ENCODE data around the gene B4GALT5. TPM values are rescaled to one million over a fixed set of nuclear protein-coding genes. Genes with fewer than 3 reads are reported as not detected.
A peak's percentile ranks its signal among the peaks of the same experiment; 100 is the strongest.

B4GALT5 gene
- total RNA-seq, 3 donors from 2014 or later, result 16.8 to 33.8 (median 22.1) TPM

DNA sequence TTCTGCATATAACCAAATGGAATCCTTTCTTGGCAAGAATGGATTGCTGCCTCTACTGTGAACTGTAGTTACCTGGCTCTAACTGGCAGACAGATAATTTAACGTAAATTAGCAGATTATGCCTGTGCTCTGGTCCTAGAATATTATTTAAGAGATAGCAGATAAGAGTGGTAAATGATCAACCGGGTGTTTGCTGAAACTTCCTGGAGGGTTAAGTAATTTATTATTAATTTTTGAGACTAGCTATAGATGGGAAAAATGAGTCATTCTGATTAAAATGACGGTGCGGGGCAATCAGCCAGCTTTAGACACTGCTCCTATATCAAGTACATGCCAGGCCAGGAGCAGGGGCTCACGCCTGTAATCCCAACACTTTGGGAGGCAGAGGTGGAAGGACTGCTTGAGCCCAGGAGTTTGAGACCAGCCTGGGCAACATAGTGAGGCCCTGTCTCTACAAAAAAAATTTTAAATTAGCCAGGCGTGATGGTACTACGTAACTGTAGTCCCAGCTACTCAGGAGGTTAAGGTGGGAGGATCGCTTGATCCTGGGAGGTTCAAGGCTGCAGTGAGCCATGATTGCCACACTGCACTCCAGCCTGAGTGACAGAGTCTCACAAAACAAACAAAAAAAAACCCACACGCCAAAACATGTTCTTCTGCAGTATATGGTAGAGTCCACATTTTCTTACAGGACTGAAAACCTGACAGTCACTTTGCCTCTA is 22.6 kb downstream of the B4GALT5 start:
- no peak overlapping the region for H3K4me3 ChIP-seq
- intact Hi-C loops (cut with DNase I; ENCODE audit: low total_unique reads), result no loop called here
- H3K27me3 ChIP-seq, result no peaks in the 10 kb centered on the region
- DNase-seq (ENCODE audit: low spot score in 2 of 2), result no peak
- H3K36me3 ChIP-seq, result no peaks in the 10 kb centered on the region
- no peak for TF ChIP-seq POLR2AphosphoS5 (IDR thresholded peaks at IDR 0.05)
- TF ChIP-seq, protein P1, sequence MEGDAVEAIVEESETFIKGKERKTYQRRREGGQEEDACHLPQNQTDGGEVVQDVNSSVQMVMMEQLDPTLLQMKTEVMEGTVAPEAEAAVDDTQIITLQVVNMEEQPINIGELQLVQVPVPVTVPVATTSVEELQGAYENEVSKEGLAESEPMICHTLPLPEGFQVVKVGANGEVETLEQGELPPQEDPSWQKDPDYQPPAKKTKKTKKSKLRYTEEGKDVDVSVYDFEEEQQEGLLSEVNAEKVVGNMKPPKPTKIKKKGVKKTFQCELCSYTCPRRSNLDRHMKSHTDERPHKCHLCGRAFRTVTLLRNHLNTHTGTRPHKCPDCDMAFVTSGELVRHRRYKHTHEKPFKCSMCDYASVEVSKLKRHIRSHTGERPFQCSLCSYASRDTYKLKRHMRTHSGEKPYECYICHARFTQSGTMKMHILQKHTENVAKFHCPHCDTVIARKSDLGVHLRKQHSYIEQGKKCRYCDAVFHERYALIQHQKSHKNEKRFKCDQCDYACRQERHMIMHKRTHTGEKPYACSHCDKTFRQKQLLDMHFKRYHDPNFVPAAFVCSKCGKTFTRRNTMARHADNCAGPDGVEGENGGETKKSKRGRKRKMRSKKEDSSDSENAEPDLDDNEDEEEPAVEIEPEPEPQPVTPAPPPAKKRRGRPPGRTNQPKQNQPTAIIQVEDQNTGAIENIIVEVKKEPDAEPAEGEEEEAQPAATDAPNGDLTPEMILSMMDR (IDR thresholded peaks at IDR 0.05), result no peak
- no peak for TF ChIP-seq POLR2A (IDR thresholded peaks at IDR 0.05)
- no peaks in the 10 kb centered on the region for H3K4me1 ChIP-seq
- no peak overlapping the region for H3K27ac ChIP-seq
- H3K9me3 ChIP-seq, result no peaks in the 10 kb centered on the region

DNA sequence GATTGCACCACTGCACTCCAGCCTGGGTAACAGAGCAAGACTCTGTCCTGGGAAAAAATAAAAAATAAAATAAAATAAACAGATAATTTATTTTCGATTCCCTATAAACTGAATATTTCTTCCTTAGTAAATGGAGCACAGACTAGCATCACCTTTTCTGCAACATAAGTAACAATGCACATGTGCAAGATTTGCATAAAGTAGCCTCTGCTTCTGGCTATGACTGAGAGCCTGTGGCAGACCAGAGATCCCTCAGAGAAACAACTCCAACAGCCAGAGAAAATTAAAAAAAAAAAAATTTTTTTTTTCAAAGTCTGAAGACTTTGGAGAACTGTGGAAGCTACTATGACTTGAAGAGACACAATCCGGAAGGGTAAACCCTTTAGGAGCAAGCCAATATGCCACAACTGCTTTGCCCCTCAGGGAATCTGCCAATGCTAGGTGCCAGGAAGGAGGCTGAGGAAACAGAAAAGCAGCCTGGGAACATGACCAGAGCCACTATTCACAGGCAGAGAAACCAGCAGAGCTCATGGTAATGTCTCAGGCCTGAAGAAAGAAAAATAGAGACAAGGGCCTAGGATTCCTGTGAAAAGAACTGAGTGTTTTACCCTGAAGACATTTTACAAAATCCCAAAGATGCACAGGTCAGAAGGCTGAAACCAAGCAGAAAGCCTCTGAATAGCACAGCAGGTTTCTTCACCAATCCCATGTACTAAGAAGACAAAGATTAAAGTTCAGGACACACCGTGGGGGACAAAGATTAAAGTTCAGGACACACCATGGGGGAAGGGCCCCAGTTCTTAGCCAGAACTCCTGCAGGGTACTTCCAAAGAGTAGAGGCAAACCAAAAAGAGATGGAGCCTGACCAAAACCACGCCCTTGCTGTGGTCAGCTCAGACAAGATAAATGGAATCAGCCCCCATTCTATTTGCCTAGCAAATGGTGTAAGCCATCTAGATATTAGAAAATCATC is 25.8 kb downstream of the B4GALT5 start:
- Histone ChIP-seq H3K27me3 (no peaks in the 10 kb centered on the region), H3K4me1 (no peaks in the 10 kb centered on the region), H3K4me3 (no peak overlapping the region), H3K9me3 (no peaks in the 10 kb centered on the region), H3K36me3 (no peaks in the 10 kb centered on the region), H3K27ac (peak overlapping the region in 1 of 2 donors; percentile 48)
- no peak for DNase-seq (ENCODE audit: low spot score in 2 of 2)
- TF ChIP-seq POLR2AphosphoS5 (IDR thresholded peaks at IDR 0.05) (no peak), POLR2A (IDR thresholded peaks at IDR 0.05) (no peak)
- TF ChIP-seq, protein P1 (IDR thresholded peaks at IDR 0.05), result no peak
- intact Hi-C loops (cut with DNase I; ENCODE audit: low total_unique reads), result no loop called here

DNA sequence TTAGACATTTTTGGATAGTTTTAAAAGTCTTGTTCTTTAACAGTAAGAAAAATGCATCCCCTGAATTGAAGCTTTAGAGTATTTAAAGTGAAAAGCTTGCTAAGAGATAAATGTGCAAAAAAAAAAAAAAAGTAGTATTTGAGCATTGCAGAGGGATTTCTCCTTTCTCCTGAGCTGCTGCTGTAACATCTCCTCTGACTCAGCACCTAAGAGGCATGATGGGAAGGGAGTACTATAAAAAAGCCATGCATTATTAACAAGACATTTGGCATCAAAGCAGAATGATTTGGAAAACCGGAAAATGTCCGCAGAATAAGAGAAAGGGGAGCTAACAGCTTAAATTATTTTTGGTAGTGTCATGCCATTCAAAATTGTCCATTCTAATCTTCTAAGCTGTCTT is 27.9 kb downstream of the B4GALT5 start:
- H3K4me1 ChIP-seq, result no peaks in the 10 kb centered on the region
- no peaks in the 10 kb centered on the region for H3K27me3 ChIP-seq
- H3K36me3 ChIP-seq, result no peaks in the 10 kb centered on the region
- no peak for DNase-seq (ENCODE audit: low spot score in 2 of 2)
- H3K4me3 ChIP-seq, result no peak overlapping the region
- no peak overlapping the region for H3K27ac ChIP-seq
- TF ChIP-seq, protein P1 (IDR thresholded peaks at IDR 0.05), result no peak
- TF ChIP-seq POLR2A (IDR thresholded peaks at IDR 0.05), result no peak
- no peak for TF ChIP-seq POLR2AphosphoS5 (IDR thresholded peaks at IDR 0.05)
- H3K9me3 ChIP-seq, result no peaks in the 10 kb centered on the region
- intact Hi-C loops (cut with DNase I; ENCODE audit: low total_unique reads), result no loop called here

DNA sequence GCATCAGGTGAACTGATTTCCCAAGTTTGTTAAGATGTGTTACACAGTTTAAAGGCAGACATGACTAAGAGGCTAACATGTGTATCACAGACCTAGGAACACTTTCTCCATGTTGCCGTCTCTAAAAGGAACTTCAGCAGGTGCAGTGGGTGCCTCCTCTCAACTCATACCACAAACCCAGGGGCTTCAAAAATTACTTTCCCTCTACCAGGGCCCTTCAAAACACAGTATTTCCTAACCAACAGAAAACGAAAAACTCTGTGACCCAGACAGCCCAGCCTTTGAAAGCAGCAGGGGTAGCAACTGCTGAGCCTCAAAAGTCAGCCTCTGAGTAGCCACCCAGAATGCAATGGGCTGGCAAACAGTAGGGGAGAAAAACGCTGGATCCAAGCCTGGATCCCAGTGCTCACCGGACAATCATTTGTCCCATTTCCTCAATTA is 28.5 kb downstream of the B4GALT5 start:
- Histone ChIP-seq H3K9me3 (no peaks in the 10 kb centered on the region), H3K27me3 (no peaks in the 10 kb centered on the region), H3K4me3 (no peak overlapping the region), H3K36me3 (no peaks in the 10 kb centered on the region), H3K4me1 (no peaks in the 10 kb centered on the region), H3K27ac (no peak overlapping the region)
- TF ChIP-seq, protein P1 (IDR thresholded peaks at IDR 0.05), result no peak
- TF ChIP-seq POLR2AphosphoS5 (IDR thresholded peaks at IDR 0.05), result no peak
- no peak for TF ChIP-seq POLR2A (IDR thresholded peaks at IDR 0.05)
- no peak for DNase-seq (ENCODE audit: low spot score in 2 of 2)
- intact Hi-C loops (cut with DNase I; ENCODE audit: low total_unique reads), result no loop called here

Measured in breast epithelium (tissue), 4 donors.